ENCODE measurements around the gene GRIN2A.

DNA sequence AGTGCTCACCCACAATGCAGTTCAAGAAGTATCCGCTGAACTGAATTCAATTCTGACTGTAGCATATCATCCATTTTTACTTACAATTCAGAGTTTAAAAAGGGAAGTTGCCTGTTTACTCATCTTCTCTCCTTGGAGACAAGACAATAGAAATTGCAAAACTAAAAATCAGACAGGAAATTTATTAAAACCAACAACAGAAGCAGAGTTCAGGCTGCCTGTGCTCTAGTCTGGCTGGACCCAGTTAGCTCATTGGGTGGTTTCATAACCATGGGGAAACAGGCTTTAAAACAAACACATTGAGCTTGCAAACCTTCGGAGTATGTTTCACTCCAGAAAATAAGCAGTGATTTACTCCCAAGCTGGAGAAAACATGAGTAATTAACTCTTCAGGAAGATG, 321.4 kb downstream of the GRIN2A start:
- TF ChIP-seq, protein P1, sequence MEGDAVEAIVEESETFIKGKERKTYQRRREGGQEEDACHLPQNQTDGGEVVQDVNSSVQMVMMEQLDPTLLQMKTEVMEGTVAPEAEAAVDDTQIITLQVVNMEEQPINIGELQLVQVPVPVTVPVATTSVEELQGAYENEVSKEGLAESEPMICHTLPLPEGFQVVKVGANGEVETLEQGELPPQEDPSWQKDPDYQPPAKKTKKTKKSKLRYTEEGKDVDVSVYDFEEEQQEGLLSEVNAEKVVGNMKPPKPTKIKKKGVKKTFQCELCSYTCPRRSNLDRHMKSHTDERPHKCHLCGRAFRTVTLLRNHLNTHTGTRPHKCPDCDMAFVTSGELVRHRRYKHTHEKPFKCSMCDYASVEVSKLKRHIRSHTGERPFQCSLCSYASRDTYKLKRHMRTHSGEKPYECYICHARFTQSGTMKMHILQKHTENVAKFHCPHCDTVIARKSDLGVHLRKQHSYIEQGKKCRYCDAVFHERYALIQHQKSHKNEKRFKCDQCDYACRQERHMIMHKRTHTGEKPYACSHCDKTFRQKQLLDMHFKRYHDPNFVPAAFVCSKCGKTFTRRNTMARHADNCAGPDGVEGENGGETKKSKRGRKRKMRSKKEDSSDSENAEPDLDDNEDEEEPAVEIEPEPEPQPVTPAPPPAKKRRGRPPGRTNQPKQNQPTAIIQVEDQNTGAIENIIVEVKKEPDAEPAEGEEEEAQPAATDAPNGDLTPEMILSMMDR (IDR thresholded peaks at IDR 0.05; ENCODE audit: low read length), result no peak
- no peak for TF ChIP-seq EZH2 (optimal IDR thresholded peaks at IDR 0.05; ENCODE audit: low read depth, low read length)
